HUES64 (cell line): ENCODE results near the gene FOXO6.

Experiments used
- H3K27ac ChIP-seq: 2 replicates; pipeline ENCODE4 v1.7.0; 2013; ENCODE audit warnings: low read depth, low read length, inconsistent platforms
- H3K27me3 ChIP-seq: 2 replicates; pipeline ENCODE4 v1.6.1; 2013; ENCODE audit warnings: mild to moderate bottlenecking, low read length; ENCODE audit not compliant: insufficient read depth
- H3K36me3 ChIP-seq: 2 replicates; pipeline ENCODE4 v1.6.1; 2013; ENCODE audit warnings: mild to moderate bottlenecking, low read length; ENCODE audit not compliant: insufficient read depth
- H3K4me1 ChIP-seq: 2 replicates; pipeline ENCODE4 v1.6.1; 2013; ENCODE audit warnings: mild to moderate bottlenecking, low read length, moderate library complexity; ENCODE audit not compliant: insufficient read depth
- H3K4me3 ChIP-seq: 2 replicates; pipeline ENCODE4 v1.5.1; 2013; ENCODE audit warnings: mild to moderate bottlenecking, low read length, moderate library complexity
- H3K9ac ChIP-seq: 2 replicates; pipeline ENCODE4 v1.6.1; 2013; ENCODE audit warnings: mild to moderate bottlenecking, low read depth, low read length
- H3K9me3 ChIP-seq: 2 replicates; pipeline ENCODE4 v1.6.1; 2013; ENCODE audit warnings: low read depth, low read length; ENCODE audit not compliant: insufficient read depth
- WGBS: fragments of 150-250, 120-280 bp; methylation state at CpG from one replicate; pipeline ENCODE4 v1.1.7; 2013; ENCODE audit warnings: missing lambda C conversion rate; 5-methylcytosine and 5-hydroxymethylcytosine counted together

The FOXO6 gene

DNA sequence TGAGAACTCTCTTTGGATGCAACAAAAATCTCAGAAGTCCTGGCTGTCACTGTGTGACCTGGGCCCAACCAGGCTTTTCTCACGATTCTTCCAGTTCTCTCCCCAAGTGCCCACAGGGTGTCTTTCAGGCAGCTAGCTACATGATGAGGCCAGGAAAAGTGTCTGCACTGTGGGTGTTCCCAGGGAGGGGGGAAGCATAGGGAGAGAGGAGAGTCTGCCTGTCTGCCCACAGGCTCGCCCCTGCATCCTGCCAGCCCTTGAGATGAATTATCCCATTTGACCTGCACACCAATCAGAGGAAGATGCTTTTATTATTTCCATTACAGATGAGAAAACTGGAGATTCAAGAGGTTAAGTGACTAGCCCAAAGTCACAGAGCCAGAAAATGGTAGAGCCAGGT lies 27.8 kb downstream of the FOXO6 start:
- H3K9ac ChIP-seq, result no peak overlapping the region
- WGBS, result 65% methylated on average over 1 of the region's 2 CpGs

DNA sequence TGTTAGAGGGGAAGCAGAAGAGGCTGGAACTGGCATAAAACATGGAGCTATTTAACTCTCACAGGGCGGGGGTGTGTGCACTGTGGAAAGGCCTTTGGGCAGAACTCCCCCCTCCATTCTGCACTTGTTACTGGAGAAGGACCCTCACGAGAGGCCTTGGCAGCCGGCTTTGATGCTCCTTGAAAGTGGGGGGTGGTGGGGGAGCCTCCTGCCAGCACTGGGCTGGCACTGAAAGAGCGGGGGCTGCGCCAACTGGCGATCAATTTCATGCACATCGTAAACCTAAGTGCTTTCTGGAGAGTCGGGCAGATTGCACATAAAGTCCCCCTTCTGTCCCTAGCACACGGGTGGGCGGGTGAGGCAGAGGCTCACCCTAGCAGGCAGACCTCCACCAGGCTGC lies 28.9 kb downstream of the FOXO6 start:
- H3K9ac ChIP-seq, result no peak overlapping the region
- H3K4me3 ChIP-seq, result no peak overlapping the region
- WGBS, result 93% methylated on average over 10 of the region's 10 CpGs
- no peaks in the 10 kb centered on the region for H3K9me3 ChIP-seq
- H3K4me1 ChIP-seq, result peaks cover 39% of the 10 kb centered on the region
- peaks cover 17% of the 10 kb centered on the region for H3K27me3 ChIP-seq
- H3K36me3 ChIP-seq, result no peaks in the 10 kb centered on the region
- no peak overlapping the region for H3K27ac ChIP-seq

More for the DNA sequence above, 27.8 kb downstream of the FOXO6 start:
- H3K9me3 ChIP-seq, result no peaks in the 10 kb centered on the region
- peaks cover 29% of the 10 kb centered on the region for H3K27me3 ChIP-seq
- H3K36me3 ChIP-seq, result no peaks in the 10 kb centered on the region
- peaks cover 36% of the 10 kb centered on the region for H3K4me1 ChIP-seq
- H3K27ac ChIP-seq, result no peak overlapping the region
- H3K4me3 ChIP-seq, result no peak overlapping the region

DNA sequence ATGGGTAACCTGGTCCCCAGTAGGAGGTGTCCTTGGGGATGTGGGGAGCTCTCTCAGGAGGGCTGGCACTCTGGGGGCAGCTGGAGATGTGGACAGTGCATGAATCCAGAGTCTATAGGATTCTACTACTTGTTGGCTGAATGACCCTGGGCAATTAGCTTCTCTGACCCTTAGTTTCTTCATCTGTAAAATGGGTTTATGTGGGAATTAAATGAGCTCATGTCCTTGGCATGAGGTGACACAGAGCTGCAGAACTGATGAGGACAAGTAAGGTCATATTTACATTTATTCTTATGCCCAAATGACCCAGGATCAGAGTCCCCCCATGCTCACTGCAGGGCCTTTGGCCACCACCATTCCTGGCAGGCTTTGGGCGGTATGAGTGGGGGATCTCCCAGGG lies 29.3 kb downstream of the FOXO6 start:
- 100% methylated on average over 1 of the region's 1 CpG for WGBS
- Histone ChIP-seq H3K27me3 (peaks cover 13% of the 10 kb centered on the region), H3K36me3 (no peaks in the 10 kb centered on the region)

DNA sequence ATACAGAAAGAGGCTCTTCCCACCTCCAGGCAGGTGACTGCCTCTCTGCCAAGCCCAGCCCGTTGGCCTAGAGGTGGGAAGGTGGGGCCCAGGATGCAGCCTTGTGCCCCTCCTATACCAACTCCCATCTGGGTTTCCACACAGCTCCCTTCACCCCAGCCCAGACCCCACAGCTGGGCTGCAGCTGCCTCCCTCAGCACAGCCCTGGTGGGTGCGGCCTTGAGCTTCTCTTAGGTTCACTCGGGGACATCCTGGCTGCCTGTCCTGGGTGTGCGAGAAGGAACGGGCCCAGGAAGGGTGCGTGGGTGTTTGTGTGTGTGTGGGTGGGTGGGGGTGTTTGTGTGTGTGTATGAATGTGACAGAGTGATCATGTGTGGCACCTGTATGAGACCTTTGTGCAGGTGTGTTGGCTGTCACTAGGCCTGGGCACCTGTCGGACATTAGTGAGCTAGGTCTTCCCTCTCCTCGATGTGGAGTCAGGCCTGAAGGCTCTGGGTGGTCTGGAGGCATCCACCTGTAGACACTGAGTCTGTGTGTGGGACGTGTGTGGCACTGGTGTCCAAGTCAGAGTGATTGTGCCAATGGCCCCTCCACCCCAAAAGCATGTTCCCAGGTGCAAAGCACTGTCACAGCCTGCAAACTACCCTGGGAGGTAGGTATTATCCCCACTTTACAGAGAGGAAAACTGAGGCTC lies 30.7 kb downstream of the FOXO6 start:
- Histone ChIP-seq H3K27ac (no peak overlapping the region), H3K27me3 (peaks cover under 1% of the 10 kb centered on the region; the same call in 1 of the 2 replicates), H3K9ac (no peak overlapping the region), H3K36me3 (no peaks in the 10 kb centered on the region), H3K9me3 (no peaks in the 10 kb centered on the region), H3K4me3 (no peak overlapping the region), H3K4me1 (peaks cover 42% of the 10 kb centered on the region)
- WGBS, result 78% methylated on average over 9 of the region's 9 CpGs

More for the DNA sequence above, 29.3 kb downstream of the FOXO6 start:
- H3K27ac ChIP-seq, result no peak overlapping the region
- H3K4me3 ChIP-seq, result no peak overlapping the region
- H3K9me3 ChIP-seq, result no peaks in the 10 kb centered on the region
- peaks cover 41% of the 10 kb centered on the region for H3K4me1 ChIP-seq
- H3K9ac ChIP-seq, result no peak overlapping the region

DNA sequence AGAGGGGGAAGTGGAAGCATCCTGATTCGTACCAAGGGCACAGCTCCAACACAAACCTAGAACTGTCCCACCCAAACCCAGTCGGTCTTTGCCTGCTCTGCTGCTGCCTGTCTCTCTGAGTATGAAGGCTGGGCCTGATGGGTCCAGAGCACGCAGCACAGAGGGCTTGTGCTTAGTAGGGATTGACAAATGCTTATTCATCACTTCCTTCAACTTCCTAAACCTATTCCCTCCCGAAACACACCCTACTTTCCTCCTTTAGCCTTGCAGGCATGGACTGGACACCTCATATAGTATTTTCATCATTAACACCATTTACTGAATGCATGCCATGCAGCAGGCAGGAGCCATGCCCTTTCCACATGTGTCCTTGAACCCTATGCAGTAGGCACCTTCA lies 31.3 kb downstream of the FOXO6 start:
- Histone ChIP-seq H3K27ac (no peak overlapping the region), H3K9me3 (no peaks in the 10 kb centered on the region), H3K4me1 (peaks cover 37% of the 10 kb centered on the region), H3K36me3 (no peaks in the 10 kb centered on the region), H3K4me3 (no peak overlapping the region), H3K9ac (no peak overlapping the region), H3K27me3 (no peaks in the 10 kb centered on the region)
- WGBS, result 81% methylated on average over 3 of the region's 4 CpGs

DNA sequence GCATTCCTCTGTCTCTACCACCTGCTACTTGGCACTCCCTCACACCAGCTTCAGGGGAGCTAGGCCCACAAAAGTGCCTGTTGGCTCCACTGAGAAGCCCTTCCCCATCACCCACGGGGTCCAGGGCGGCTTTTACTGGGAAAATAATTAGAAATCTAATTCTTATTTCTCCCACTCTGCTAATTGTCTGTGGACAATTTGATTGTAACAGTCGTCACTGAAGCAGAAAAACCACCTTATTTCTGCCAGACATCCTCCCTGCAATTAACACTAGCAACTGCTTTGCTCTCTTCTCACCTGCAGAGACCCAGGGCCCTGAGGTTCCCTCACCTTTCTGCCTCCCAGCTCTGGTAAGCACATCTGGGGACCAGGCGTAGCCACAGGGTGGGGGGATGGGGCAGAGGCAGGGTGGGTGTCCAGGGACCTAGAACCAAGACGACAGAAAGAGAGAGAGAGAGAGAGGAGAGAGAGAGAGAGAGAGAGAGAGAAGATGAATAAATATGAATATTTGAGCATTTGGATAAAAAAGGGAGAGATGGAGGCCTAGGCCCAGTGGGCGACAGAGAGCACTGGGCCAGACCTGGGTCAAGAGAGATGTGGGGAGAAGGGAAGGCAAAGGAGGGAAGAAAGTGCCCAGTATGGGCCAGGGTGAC lies 32.6 kb downstream of the FOXO6 start:
- H3K27me3 ChIP-seq, result no peaks in the 10 kb centered on the region
- H3K4me3 ChIP-seq, result no peak overlapping the region
- H3K9ac ChIP-seq, result no peak overlapping the region
- no peaks in the 10 kb centered on the region for H3K9me3 ChIP-seq
- 70% methylated on average over 5 of the region's 6 CpGs for WGBS
- H3K27ac ChIP-seq, result no peak overlapping the region
- H3K36me3 ChIP-seq, result no peaks in the 10 kb centered on the region
- H3K4me1 ChIP-seq, result peaks cover 29% of the 10 kb centered on the region

DNA sequence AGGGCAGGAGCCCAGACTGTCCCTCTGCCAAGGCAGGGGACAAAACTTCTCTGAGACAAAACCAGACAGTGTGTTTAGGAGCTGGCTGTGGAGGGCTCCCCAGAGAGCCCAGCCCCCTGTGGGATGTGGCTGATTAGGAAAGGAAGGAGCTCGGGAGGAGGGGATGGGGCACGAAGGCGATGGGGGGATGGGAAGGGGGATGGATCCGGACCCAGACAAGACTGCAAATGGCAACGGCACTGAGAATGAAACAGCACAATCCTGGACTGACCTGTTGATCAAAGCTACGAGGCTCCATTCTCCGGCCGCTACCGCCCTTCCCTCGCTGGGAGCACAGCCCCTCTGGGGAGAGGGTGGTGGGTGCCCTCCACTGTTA lies 33.1 kb downstream of the FOXO6 start:
- no peak overlapping the region for H3K4me3 ChIP-seq
- no peak overlapping the region for H3K9ac ChIP-seq
- H3K36me3 ChIP-seq, result no peaks in the 10 kb centered on the region
- WGBS, result 39% methylated on average over 10 of the region's 10 CpGs
- no peak overlapping the region for H3K27ac ChIP-seq
- 0 out of 2 replicates have a peak, but pooled peaks cover under 1% of the 10 kb centered on the region for H3K27me3 ChIP-seq
- peaks cover 32% of the 10 kb centered on the region for H3K4me1 ChIP-seq
- H3K9me3 ChIP-seq, result no peaks in the 10 kb centered on the region

DNA sequence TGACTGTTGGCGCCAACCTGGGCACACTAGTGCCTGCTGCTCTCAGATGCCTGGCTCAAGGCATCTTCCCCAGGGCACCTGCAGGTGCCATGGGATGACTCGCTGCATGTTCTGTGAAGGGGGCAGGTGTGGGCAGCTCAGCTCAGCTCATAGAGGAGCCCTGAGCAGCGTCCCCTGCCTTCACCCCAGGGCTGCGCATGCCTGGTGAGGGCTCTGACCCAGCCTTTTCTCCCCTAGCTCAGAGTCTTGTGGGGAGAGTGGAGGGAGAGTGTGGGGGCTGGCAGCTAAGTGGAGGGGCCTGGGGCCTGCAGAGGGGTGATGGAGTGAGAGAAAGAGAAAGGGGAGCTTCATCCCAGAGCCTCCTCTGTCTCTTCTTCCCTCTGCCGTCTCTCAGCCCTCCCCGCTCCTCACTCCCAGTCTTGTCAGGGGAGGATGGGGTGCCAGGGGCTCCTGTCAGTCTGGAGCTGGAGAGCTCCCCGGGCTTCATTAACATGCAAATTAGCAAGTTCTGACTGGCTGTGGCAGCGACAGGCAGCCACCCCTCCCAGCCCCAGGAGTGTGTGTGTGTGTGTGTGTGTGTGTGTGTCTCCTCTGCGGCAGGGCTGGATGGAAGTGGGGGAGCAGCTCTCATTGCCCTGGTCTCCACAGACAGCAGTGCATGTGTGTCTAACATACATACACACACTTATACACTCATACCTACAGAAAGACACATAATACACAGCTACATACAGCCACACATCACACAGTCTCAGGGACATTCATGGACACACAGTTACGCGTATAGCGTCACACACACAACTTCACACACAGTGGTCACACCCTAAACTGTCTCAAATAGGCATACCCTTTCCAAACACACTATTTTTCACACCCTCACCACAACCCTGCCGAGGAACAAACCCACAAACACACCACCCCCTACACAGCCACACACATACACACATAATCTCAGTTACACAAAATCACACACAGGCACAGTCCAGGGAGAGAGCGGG lies 34.0 kb downstream of the FOXO6 start:
- H3K9me3 ChIP-seq, result no peaks in the 10 kb centered on the region; the same call in 1 of the 2 replicates
- no peak overlapping the region for H3K9ac ChIP-seq
- peak overlapping the region; percentile 36 for H3K4me3 ChIP-seq
- no peak overlapping the region for H3K27ac ChIP-seq
- WGBS, result 51% methylated on average over 13 of the region's 14 CpGs
- 0 out of 2 replicates have a peak, but pooled peaks cover 5% of the 10 kb centered on the region for H3K27me3 ChIP-seq
- H3K4me1 ChIP-seq, result peaks cover 36% of the 10 kb centered on the region
- H3K36me3 ChIP-seq, result no peaks in the 10 kb centered on the region

DNA sequence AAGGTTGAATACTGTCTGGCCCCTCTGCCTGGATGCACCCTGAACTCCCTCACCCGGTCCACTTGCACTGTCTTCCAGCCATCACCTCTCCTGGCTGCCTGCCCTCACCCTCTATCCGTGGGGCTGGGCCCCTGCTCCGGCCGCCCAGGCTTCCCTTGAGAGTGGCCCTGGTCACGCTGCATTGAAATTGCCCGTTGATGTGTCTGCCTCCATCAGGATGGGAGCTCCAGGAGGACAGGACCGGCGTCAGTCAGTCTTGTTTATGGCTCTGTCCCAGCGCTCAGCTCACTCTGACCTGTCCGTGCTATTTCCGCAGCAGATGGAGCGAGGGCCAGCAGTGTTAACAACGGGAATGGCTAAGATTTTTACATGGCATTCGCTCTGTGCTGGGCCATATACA lies 34.9 kb downstream of the FOXO6 start:
- Histone ChIP-seq H3K27me3 (0 out of 2 replicates have a peak, but pooled peaks cover 5% of the 10 kb centered on the region), H3K4me1 (peaks cover 36% of the 10 kb centered on the region), H3K9ac (no peak overlapping the region), H3K9me3 (no peaks in the 10 kb centered on the region; the same call in 1 of the 2 replicates), H3K4me3 (no peak overlapping the region), H3K36me3 (no peaks in the 10 kb centered on the region), H3K27ac (no peak overlapping the region)
- 84% methylated on average over 14 of the region's 14 CpGs for WGBS

DNA sequence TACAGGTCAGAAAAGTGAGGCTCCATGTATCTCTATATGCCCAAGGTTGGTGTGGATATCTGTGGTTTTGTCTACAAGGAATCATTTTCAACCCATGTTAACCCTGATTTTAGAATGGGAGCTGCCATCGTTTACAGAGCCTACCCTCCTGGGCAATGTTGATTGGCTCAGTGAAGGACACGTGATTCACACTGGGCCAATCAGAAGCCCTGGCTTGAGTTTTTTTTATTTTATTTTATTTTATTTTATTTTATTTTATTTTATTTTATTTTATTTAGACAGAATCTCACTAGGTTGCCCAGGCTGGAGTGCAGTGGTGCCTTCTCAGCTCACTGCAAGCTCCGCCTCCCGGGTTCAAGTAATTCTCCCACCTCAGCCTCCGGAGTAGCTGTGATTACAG lies 35.8 kb downstream of the FOXO6 start:
- peaks cover 31% of the 10 kb centered on the region for H3K4me1 ChIP-seq

More for the DNA sequence above, 35.8 kb downstream of the FOXO6 start:
- no peaks in the 10 kb centered on the region; the same call in 1 of the 2 replicates for H3K9me3 ChIP-seq
- H3K27ac ChIP-seq, result no peak overlapping the region
- no peak overlapping the region for H3K4me3 ChIP-seq
- 0 out of 2 replicates have a peak, but pooled peaks cover 5% of the 10 kb centered on the region for H3K27me3 ChIP-seq
- no peaks in the 10 kb centered on the region for H3K36me3 ChIP-seq
- WGBS, result 74% methylated on average over 4 of the region's 5 CpGs
- no peak overlapping the region for H3K9ac ChIP-seq
